Caco-2 (cell line): Measurements from ENCODE around the gene FBLN1. TPM values are rescaled to one million over a fixed set of nuclear protein-coding genes. Genes with fewer than 3 reads are reported as not detected.

Experiments used
- BruUV-seq: library from RNA; stranded (reverse); fragments of 400-500 nt; replicated peaks from 2 replicates; lab custom pipeline; 2021; lab: Mats Ljungman, UMichigan
- CTCF ChIA-PET: fragments of 300-600 bp; sonication (Branson Sonifier 250); formaldehyde crosslinking; loops from one replicate; lab custom pipeline; 2022; ENCODE audit warnings: antibody characterized with exemption; lab: Charles Lee
- POLR2A ChIA-PET: fragments of 300-600 bp; sonication (Branson Sonifier 250); formaldehyde crosslinking; loops from one replicate; lab custom pipeline; 2022; ENCODE audit warnings: antibody characterized with exemption; lab: Charles Lee
- DNase-seq, 2 experiments: peaks; one replicate each; pipeline versions ENCODE4 v3.0.0 to v3.0.0-alpha.2; 2020 to 2022
- H3K27me3 ChIP-seq: replicated peaks from 2 replicates; pipeline ENCODE4 v1.6.0; 2011; ENCODE audit warnings: low read length; ENCODE audit not compliant: control insufficient read depth, insufficient read depth
- H3K36me3 ChIP-seq: 2 replicates; pipeline ENCODE4 v1.5.1; 2011; ENCODE audit warnings: low read length; ENCODE audit not compliant: control insufficient read depth, insufficient read depth
- H3K4me1 ChIP-seq: fragments of 250-450 bp; sonication (Bioruptor Pico); 2 replicates; pipeline ENCODE4 v1.5.1; 2020; ENCODE audit warnings: mild to moderate bottlenecking
- H3K4me3 ChIP-seq: 2 replicates; pipeline ENCODE4 v1.5.1; 2011; ENCODE audit warnings: low read depth, mild to moderate bottlenecking, control low read depth, low read length
- H3K9me3 ChIP-seq: fragments of 250-450 bp; sonication (Bioruptor Pico); 2 replicates; pipeline ENCODE4 v1.5.1; 2020; ENCODE audit warnings: mild to moderate bottlenecking, moderate library complexity
- H3K27ac Mint-ChIP-seq: one replicate; pipeline ENCODE4 v1.8.0; 2022; ENCODE audit warnings: mixed read lengths; ENCODE audit not compliant: unreplicated experiment
- H3K27me3 Mint-ChIP-seq: one replicate; pipeline ENCODE4 v1.8.0; 2022; ENCODE audit warnings: mixed read lengths; ENCODE audit not compliant: insufficient read depth, unreplicated experiment
- H3K36me3 Mint-ChIP-seq: one replicate; pipeline ENCODE4 v1.8.0; 2022; ENCODE audit warnings: mild to moderate bottlenecking, mixed read lengths; ENCODE audit not compliant: insufficient read depth, unreplicated experiment
- H3K4me1 Mint-ChIP-seq: one replicate; pipeline ENCODE4 v1.8.0; 2022; ENCODE audit warnings: low read depth, mixed read lengths; ENCODE audit not compliant: unreplicated experiment
- H3K4me3 Mint-ChIP-seq: one replicate; pipeline ENCODE4 v1.8.0; 2022; ENCODE audit warnings: mild to moderate bottlenecking, moderate library complexity, mixed read lengths; ENCODE audit not compliant: unreplicated experiment
- H3K9me3 Mint-ChIP-seq: one replicate; pipeline ENCODE4 v1.8.0; 2022; ENCODE audit warnings: mixed read lengths; ENCODE audit not compliant: unreplicated experiment
- intact Hi-C: fragments of 100-400 bp; cut with micrococcal nuclease; formaldehyde crosslinking; loops from one replicate; pipeline ENCODE4 v1.10.0; 2022; ENCODE audit not compliant: unreplicated experiment
- total RNA-seq: library from RNA; stranded (reverse); gene quantifications from 2 replicates; pipeline ENCODE4 v1.2.3, GENCODE V29; 2022
- TF ChIP-seq, protein P1 (sequence below), 2 experiments: fragments of 200-600 bp in 1 of 2; IDR thresholded peaks; 1 replicate in 1 of 2; 2 replicates in 1 of 2; pipeline versions ENCODE4 v1.5.1 to v1.8.0; 2011 to 2022; ENCODE audit warnings: antibody characterized with exemption in 1 of 2, control low read depth in 1 of 2, inconsistent platforms in 1 of 2, low read depth in 1 of 2, low read length in 1 of 2, mild to moderate bottlenecking in 1 of 2, moderate library complexity in 1 of 2; ENCODE audit not compliant: insufficient read depth in 1 of 2, severe bottlenecking in 1 of 2, unreplicated experiment in 1 of 2

The FBLN1 gene
- total RNA-seq, 1 experiment from 2014 or later = 519 TPM

GRCh38 chr22:45547016-45547345 is 44.3 kb downstream of the FBLN1 start:
- H3K4me1 ChIP-seq = peaks cover 4% of the 10 kb centered on the region; the same call in 1 of the 2 replicates
- intact Hi-C loops = no loop called here
- Mint-ChIP-seq H3K4me3 (no peak overlapping the region), H3K4me1 (no peaks in the 10 kb centered on the region), H3K27ac (no peak overlapping the region), H3K36me3 (peaks cover 94% of the 10 kb centered on the region), H3K9me3 (no peaks in the 10 kb centered on the region), H3K27me3 (no peaks in the 10 kb centered on the region)
- POLR2A ChIA-PET = no interaction called here
- no peak overlapping the region for H3K4me3 ChIP-seq
- TF ChIP-seq, protein P1, sequence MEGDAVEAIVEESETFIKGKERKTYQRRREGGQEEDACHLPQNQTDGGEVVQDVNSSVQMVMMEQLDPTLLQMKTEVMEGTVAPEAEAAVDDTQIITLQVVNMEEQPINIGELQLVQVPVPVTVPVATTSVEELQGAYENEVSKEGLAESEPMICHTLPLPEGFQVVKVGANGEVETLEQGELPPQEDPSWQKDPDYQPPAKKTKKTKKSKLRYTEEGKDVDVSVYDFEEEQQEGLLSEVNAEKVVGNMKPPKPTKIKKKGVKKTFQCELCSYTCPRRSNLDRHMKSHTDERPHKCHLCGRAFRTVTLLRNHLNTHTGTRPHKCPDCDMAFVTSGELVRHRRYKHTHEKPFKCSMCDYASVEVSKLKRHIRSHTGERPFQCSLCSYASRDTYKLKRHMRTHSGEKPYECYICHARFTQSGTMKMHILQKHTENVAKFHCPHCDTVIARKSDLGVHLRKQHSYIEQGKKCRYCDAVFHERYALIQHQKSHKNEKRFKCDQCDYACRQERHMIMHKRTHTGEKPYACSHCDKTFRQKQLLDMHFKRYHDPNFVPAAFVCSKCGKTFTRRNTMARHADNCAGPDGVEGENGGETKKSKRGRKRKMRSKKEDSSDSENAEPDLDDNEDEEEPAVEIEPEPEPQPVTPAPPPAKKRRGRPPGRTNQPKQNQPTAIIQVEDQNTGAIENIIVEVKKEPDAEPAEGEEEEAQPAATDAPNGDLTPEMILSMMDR (IDR thresholded peaks at IDR 0.05; ENCODE audit: insufficient read depth in 1 of 2, low read depth in 1 of 2, low read length in 1 of 2, severe bottlenecking in 1 of 2, unreplicated experiment in 1 of 2) = no peak
- no TSS peak for BruUV-seq
- no peak for DNase-seq
- H3K9me3 ChIP-seq = no peaks in the 10 kb centered on the region
- CTCF ChIA-PET = interaction anchor here (0.6 kb wide), 1 partner anchor 39 kb away, joined by 4 read pairs; no protein-coding TSS in a partner anchor
- no peaks in the 10 kb centered on the region for H3K27me3 ChIP-seq
- peaks cover 12% of the 10 kb centered on the region for H3K36me3 ChIP-seq

- Mint-ChIP-seq H3K27ac (no peak overlapping the region), H3K4me3 (no peak overlapping the region), H3K4me1 (no peaks in the 10 kb centered on the region), H3K27me3 (no peaks in the 10 kb centered on the region), H3K9me3 (no peaks in the 10 kb centered on the region), H3K36me3 (peaks cover 93% of the 10 kb centered on the region)
- ChIA-PET POLR2A (no interaction called here), CTCF (no interaction called here)
- no peaks in the 10 kb centered on the region for H3K27me3 ChIP-seq
- intact Hi-C loops = no loop called here
- no peaks in the 10 kb centered on the region for H3K9me3 ChIP-seq
- H3K36me3 ChIP-seq = peaks cover 12% of the 10 kb centered on the region
- H3K4me3 ChIP-seq = no peak overlapping the region
- DNase-seq = no peak
- BruUV-seq = no TSS peak
- peaks cover 4% of the 10 kb centered on the region; the same call in 1 of the 2 replicates for H3K4me1 ChIP-seq
- TF ChIP-seq, protein P1 (IDR thresholded peaks at IDR 0.05; ENCODE audit: insufficient read depth in 1 of 2, low read depth in 1 of 2, low read length in 1 of 2, severe bottlenecking in 1 of 2, unreplicated experiment in 1 of 2) = no peak
These were observed 45.0 kb downstream of the FBLN1 start for GRCh38 chr22:45547731-45548130.

- intact Hi-C loops = no loop called here
- TF ChIP-seq, protein P1 (IDR thresholded peaks at IDR 0.05; ENCODE audit: insufficient read depth in 1 of 2, low read depth in 1 of 2, low read length in 1 of 2, severe bottlenecking in 1 of 2, unreplicated experiment in 1 of 2) = no peak
- Histone ChIP-seq H3K4me1 (peaks cover 4% of the 10 kb centered on the region; the same call in 1 of the 2 replicates), H3K27me3 (no peaks in the 10 kb centered on the region), H3K4me3 (no peak overlapping the region), H3K36me3 (peaks cover 12% of the 10 kb centered on the region), H3K9me3 (no peaks in the 10 kb centered on the region)
- Mint-ChIP-seq H3K27ac (no peak overlapping the region), H3K36me3 (peaks cover 93% of the 10 kb centered on the region), H3K9me3 (no peaks in the 10 kb centered on the region), H3K4me3 (no peak overlapping the region), H3K4me1 (no peaks in the 10 kb centered on the region), H3K27me3 (no peaks in the 10 kb centered on the region)
- DNase-seq = no peak
- POLR2A ChIA-PET = no interaction called here
- BruUV-seq = no TSS peak
- CTCF ChIA-PET = no interaction called here
These were observed 45.7 kb downstream of the FBLN1 start for GRCh38 chr22:45548247-45548840.
